ENCODE results near the gene LYL1.
A peak's percentile ranks its signal among the peaks of the same experiment; 100 is the strongest.

LYL1 gene

GRCh38 chr19:13092606-13093235 lies 9.9 kb downstream of the LYL1 start:
- DNase-seq (ENCODE audit: low read depth in 2 of 2): no peak

- no peak for DNase-seq (ENCODE audit: low read depth in 2 of 2)
Observed at GRCh38 chr19:13092158-13092543, 10.5 kb downstream of the LYL1 start.

DNA sequence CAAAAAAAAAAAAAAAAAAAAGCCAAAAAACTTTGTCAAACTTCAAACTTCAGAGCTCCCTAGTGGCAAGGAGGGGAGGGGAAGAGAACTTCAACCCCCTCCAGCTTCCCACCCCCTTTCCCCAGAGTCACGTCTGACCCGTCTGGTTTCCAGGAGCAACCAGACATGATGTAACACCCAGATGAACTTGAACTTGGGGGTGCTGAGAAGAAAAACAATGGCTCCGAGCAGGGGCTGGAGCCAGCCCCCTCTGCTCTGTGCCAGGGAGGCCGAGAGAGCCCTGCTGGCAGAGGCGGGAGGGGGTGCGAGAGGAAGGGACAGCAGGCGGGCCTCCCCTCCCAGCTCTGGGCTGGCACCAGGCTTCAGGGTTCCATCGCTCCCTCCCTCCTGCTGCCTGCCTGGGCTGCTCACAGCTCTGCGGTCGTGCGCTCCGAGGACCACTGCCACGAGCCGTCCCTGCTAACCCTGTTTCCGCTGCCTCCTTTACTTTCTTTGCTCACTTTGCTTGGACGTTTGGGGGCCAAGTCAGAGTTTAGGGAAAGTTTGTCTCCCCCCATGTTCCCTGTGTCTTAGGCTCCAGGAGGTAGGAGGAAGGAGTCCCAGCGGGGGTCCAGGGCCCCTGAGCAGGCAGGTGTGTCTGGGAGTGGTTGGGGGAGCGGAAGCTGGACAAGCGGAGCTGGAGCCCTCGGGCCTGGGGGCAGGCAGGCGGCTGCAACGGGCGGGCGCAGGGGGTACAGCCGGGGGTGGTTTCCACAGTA lies 11.1 kb downstream of the LYL1 start:
- DNase-seq (ENCODE audit: low read depth in 2 of 2): peak; percentile 90 to 93

- no peak for DNase-seq (ENCODE audit: low read depth in 2 of 2)
Observed at GRCh38 chr19:13090511-13091231, 12.0 kb downstream of the LYL1 start.

- no peak for DNase-seq (ENCODE audit: low read depth in 2 of 2)
Observed at GRCh38 chr19:13089857-13090507, 12.7 kb downstream of the LYL1 start.

GRCh38 chr19:13089139-13089856 lies 13.4 kb downstream of the LYL1 start:
- no peak for DNase-seq (ENCODE audit: low read depth in 2 of 2)

- DNase-seq (ENCODE audit: low read depth in 2 of 2): no peak
Observed at GRCh38 chr19:13087795-13088537, 14.7 kb downstream of the LYL1 start.

DNA sequence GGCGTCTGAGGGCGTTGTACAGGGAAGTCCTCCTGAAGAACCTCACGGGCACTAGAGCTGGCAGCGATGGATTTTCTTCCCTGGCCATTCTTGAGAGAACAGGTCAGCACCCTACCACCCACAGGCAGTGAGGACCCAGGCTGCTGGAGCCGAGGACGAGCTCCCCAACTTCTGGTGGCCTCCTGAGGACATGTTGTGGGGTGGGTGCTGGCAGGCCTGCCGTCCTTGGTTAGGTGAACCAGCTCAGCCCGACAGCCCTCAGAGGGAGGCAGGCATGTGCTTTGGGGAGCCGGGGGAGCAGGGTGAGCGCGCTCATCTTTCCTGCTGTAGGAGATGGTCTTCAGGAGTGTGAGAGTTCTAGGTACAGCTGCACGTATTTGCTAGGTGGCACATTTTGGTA lies 15.4 kb downstream of the LYL1 start:
- no peak for DNase-seq (ENCODE audit: low read depth in 2 of 2)

DNA sequence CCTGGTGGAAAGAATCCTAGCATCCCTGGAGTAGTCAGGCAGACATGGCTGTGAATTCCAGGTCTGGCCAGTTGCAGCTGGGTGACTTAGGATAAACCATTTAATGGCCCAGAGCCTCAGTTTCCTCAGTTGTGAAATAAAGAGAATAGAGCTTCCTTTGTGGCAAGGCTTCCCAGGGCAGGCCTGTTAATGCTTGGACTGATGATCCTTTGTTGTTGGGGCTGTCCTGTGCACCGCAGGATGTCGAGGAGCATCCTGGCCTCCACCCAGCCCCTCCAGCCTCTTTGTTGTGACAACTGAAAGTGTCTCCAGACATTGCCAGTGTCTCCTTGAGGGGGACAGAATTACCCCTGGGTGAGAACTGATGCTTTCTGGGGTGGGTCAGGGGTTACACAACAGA lies 16.3 kb downstream of the LYL1 start:
- DNase-seq (ENCODE audit: low read depth in 2 of 2): no peak

DNA sequence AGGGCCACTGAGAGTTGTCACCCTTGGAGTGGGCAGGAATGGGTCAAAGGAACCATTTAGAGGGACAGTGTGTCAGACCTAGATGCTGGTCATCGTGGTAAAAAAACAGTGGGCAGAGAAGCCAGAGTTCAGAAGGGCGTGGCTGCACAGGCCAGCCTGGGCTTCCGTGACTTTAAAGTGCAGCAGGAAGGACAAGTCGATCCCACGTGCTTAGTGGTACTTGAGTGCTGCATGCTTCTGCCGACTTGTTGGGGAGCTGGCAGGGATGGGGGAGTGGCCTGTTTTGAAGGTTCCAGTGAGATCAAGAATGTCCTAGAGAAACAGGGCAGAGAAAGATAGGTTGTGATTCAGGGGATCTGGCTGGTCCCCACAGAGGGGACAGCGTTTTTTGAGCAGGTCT lies 17.0 kb downstream of the LYL1 start:
- no peak for DNase-seq (ENCODE audit: low read depth in 2 of 2)

DNA sequence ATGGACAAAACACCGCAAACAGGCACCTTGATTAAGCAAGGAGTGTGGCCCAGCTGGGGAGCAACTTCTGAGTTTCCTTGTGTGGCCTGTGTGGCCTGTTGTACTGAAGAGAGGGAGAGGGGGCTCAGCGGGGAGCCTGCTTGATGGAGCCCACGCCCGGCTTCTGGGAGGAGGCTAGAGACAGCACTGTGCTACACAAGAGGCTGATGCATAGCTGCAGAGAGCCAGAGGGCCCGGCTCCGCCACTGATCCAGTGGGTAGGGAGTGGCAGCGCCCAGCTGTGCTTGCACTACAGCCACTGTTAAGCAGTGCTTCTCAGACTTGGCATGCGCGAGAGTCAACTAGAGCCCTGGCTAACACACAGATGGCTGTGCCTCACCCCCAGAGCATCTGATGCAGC lies 19.0 kb downstream of the LYL1 start:
- DNase-seq (ENCODE audit: low read depth in 2 of 2): no peak

- DNase-seq (ENCODE audit: low read depth in 2 of 2): no peak
Observed at GRCh38 chr19:13083008-13083404, 19.7 kb downstream of the LYL1 start.

DNA sequence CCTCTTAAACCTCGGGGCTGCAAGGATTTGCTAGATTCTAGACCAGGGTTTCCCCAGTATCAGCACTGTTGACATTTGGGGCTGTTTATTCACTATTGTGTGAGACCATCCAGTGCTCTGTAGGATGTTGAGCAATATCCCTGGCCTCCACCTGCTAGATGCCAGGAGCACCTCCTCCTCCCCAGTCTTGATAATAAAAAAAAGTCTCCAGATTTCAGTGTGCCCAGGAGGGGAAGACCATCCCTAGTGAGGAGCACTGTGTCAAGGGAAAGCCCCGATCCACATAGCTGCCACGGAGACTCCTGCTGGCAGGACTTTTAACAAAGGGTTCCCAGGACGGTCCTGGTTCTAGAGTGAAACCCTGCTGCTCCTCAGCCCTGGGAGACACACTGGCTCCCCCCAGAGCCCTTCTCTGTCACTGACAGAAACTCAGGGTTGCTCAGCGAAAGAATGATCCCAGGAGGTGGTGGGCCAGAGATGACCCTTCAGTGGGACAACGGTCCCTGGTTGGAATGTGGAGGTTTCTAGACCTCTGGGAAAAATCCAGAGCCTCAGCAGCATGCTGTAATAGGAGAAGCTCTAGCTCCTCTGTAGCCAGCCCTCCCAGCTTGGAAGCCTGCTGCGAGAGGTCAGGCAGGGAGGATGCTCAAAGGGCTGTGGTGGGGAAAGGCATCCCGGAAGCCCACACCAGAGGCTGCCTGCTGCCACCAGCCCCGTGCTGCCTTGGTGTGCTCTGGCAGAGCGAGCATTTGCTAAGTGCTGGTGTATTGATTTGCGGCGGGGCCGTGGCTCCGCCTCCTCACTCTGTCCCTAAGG lies 20.3 kb downstream of the LYL1 start:
- no peak for DNase-seq (ENCODE audit: low read depth in 2 of 2)

DNA sequence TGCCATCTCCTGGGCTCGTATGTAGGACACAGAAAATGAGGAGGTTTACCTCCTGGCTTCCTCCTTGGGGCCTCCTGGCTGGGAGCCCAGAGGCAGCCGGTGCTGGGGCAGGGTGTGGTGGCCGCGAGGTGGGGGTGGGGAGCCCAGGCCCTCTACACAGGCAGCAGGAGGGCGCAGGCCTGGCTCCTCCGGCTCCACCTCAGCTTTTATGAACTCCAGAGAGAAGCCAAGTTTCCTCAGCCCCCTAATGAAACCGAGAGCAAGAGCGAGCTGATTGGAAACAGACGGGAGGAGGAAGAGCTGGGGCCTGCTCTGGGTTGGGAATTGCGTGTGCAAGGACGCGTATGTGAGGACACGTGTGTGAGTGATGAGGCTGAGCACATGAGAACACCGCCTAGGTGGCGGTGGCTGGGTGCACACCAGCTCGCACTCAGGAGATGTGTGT lies 23.1 kb downstream of the LYL1 start:
- DNase-seq (ENCODE audit: low read depth in 2 of 2): peak; percentile 91 to 92

- DNase-seq (ENCODE audit: low read depth in 2 of 2): no peak
Observed at GRCh38 chr19:13078897-13079541, 23.6 kb downstream of the LYL1 start.

- no peak for DNase-seq (ENCODE audit: low read depth in 2 of 2)
Observed at GRCh38 chr19:13078381-13078780, 24.3 kb downstream of the LYL1 start.

- no peak for DNase-seq (ENCODE audit: low read depth in 2 of 2)
Observed at GRCh38 chr19:13077240-13077639, 25.4 kb downstream of the LYL1 start.

DNA sequence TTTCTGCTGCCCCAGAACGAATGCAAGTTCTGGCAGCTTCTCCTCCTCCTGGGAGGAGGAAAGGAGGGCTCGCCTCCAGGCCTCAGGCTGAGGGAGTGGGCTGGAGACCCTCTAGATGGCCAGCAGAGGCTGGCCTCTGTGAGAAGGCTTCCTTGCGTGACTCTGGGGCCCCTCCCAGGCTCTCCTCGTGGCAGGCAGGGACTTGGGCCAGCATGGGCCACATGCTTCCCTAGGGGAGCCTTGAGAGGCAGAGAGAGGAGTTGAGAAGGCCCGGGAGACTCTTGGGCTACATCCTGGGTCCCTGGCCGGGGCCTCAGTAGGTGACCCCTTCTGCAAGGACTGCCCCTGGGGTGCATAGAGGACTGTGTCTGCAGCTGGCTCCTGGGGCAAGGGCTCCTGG lies 25.9 kb downstream of the LYL1 start:
- DNase-seq (ENCODE audit: low read depth in 2 of 2): no peak

DNA sequence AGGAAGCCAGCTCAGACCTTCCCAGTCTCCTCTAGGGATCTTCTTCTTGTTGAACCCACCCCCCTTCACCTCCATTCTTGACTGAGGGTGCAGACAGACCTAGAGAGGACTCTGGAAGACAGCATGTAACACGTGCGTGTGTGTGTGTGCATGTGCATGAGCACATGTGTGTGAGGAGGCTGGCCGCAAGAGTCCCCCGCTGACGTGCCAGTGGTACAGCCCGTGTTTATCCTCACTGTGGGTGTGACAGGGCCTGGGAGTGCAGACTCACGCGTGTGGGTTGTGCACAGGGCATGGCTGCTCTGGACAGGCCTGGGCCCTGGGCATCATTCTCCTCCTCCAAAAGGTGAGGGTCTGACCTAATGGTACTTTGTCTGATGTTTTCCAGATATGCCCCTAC lies 26.3 kb downstream of the LYL1 start:
- no peak for DNase-seq (ENCODE audit: low read depth in 2 of 2)

GRCh38 chr19:13074378-13074777 lies 28.3 kb downstream of the LYL1 start:
- no peak for DNase-seq (ENCODE audit: low read depth in 2 of 2)
